H1 (cell line): ENCODE measurements around the gene MIA2. TPM values are rescaled to one million over a fixed set of nuclear protein-coding genes. Genes with fewer than 3 reads are reported as not detected.

Experiments
- ASH2L ChIP-seq: fragments of 200-600, 300-600 bp; sonication (generic); IDR thresholded peaks from one replicate; pipeline ENCODE4 v1.7.1; 2017; ENCODE audit warnings: low read length
- ATF2 ChIP-seq: IDR thresholded peaks from 2 replicates; pipeline ENCODE4 v1.6.1; 2012; ENCODE audit warnings: low read length, inconsistent platforms
- BACH1 ChIP-seq: IDR thresholded peaks from 2 replicates; pipeline ENCODE4 v1.6.1; 2012; ENCODE audit warnings: low read length, improper control_type of control experiment
- CBX8 ChIP-seq: fragments of 300-800, 300-1000 bp; sonication (generic); IDR thresholded peaks from 2 replicates; pipeline ENCODE4 v1.7.1; 2016; ENCODE audit warnings: low read depth, low read length, borderline replicate concordance
- CTCF ChIP-seq, 3 experiments: IDR thresholded peaks; 1 replicate in 2 of 3; 2 replicates in 1 of 3; pipeline versions ENCODE4 v1.5.1 to v1.6.1; 2011; ENCODE audit warnings: low read length in 3 of 3, mild to moderate bottlenecking in 3 of 3, inconsistent platforms in 2 of 3, low read depth in 1 of 3, moderate library complexity in 1 of 3; ENCODE audit not compliant: insufficient read depth in 1 of 3; ENCODE audit errors: control extremely low read depth in 1 of 3
- EGR1 ChIP-seq: IDR thresholded peaks from 2 replicates; pipeline ENCODE4 v1.6.1; 2011; ENCODE audit warnings: low read depth, low read length, borderline replicate concordance
- EP300 ChIP-seq, 2 experiments: IDR thresholded peaks; 1 replicate in 1 of 2; 2 replicates in 1 of 2; pipeline ENCODE4 v1.6.1; 2011 to 2012; ENCODE audit warnings: low read depth in 2 of 2, low read length in 2 of 2, mild to moderate bottlenecking in 2 of 2, borderline replicate concordance in 1 of 2, inconsistent platforms in 1 of 2, moderate library complexity in 1 of 2
- EZH2 ChIP-seq: fragments of 200-600 bp; sonication (generic); IDR thresholded peaks from 2 replicates; pipeline ENCODE4 v1.7.1; 2012; ENCODE audit warnings: low read depth, mild to moderate bottlenecking, moderate library complexity, low read length, inconsistent platforms; ENCODE audit not compliant: severe bottlenecking
- GTF2F1 ChIP-seq: IDR thresholded peaks from 2 replicates; pipeline ENCODE4 v1.6.1; 2012; ENCODE audit warnings: low read depth, low read length, improper control_type of control experiment, borderline replicate concordance
- HDAC2 ChIP-seq, 2 experiments: fragments of 300-600 bp in 1 of 2; sonication (generic) in 1 of 2; IDR thresholded peaks; 2 replicates each; pipeline ENCODE4 v1.6.1; 2011 to 2012; ENCODE audit warnings: low read depth in 2 of 2, low read length in 2 of 2, mild to moderate bottlenecking in 2 of 2, moderate library complexity in 2 of 2, borderline replicate concordance in 1 of 2, inconsistent platforms in 1 of 2
- JUND ChIP-seq: IDR thresholded peaks from 2 replicates; pipeline ENCODE4 v1.6.1; 2011; ENCODE audit warnings: mild to moderate bottlenecking, improper control_type of control experiment, low read length
- KDM1A ChIP-seq: fragments of 200-600, 300-600 bp; sonication (generic); IDR thresholded peaks from 2 replicates; pipeline ENCODE4 v1.7.1; 2016; ENCODE audit warnings: mild to moderate bottlenecking, low read length, borderline replicate concordance
- KDM4A ChIP-seq: IDR thresholded peaks from one replicate; pipeline ENCODE4 v1.7.1; 2012; ENCODE audit warnings: low read depth, mild to moderate bottlenecking, moderate library complexity, low read length, inconsistent platforms; ENCODE audit not compliant: severe bottlenecking
- NANOG ChIP-seq: IDR thresholded peaks from 2 replicates; pipeline ENCODE4 v1.6.1; 2011; ENCODE audit warnings: low read length, low read depth, mild to moderate bottlenecking, inconsistent platforms; ENCODE audit not compliant: insufficient read depth, poor library complexity, severe bottlenecking
- NRF1 ChIP-seq: IDR thresholded peaks from 2 replicates; pipeline ENCODE4 v1.6.1; 2011; ENCODE audit warnings: mild to moderate bottlenecking, low read depth, low read length, improper control_type of control experiment
- SIX5 ChIP-seq: IDR thresholded peaks from 2 replicates; pipeline ENCODE4 v1.6.1; 2011; ENCODE audit warnings: mild to moderate bottlenecking, low read depth, low read length
- TAF7 ChIP-seq: optimal IDR thresholded peaks from 2 replicates; pipeline ENCODE3; 2011; ENCODE audit warnings: low read depth, mild to moderate bottlenecking, inconsistent platforms, low read length, moderate library complexity, borderline replicate concordance
- USF2 ChIP-seq: IDR thresholded peaks from 2 replicates; pipeline ENCODE4 v1.6.1; 2011; ENCODE audit warnings: low read length, improper control_type of control experiment
- YY1 ChIP-seq: IDR thresholded peaks from 2 replicates; pipeline ENCODE4 v1.6.1; 2011; ENCODE audit warnings: low read depth, mild to moderate bottlenecking, low read length
- ZNF274 ChIP-seq: IDR thresholded peaks from 2 replicates; pipeline ENCODE4 v1.7.0; 2012; ENCODE audit warnings: low read length, borderline replicate concordance; ENCODE audit errors: extremely low read depth
- polyA plus RNA-seq, 7 experiments: library from polyadenylated mRNA; depleted of rRNA in 3 of 7; stranded (reverse) in 5 of 7; unstranded in 2 of 7; fragments of >200 nt in 5 of 7; fragments of 200-250 nt in 2 of 7; gene quantifications; 1 replicate in 5 of 7; 2 replicates in 1 of 7; 4 replicates in 1 of 7; pipeline versions ENCODE4 v1.2.1 to v1.2.3, GENCODE V29; 2011 to 2013; ENCODE audit warnings: missing spikeins in 2 of 7, mixed read lengths in 2 of 7
- total RNA-seq: library from RNA; stranded (reverse); fragmentation: NEBNext Ultra II Directional; extraction: Animal tissue kit (Norgen Biotek cat#: 25700); gene quantifications from 2 replicates; pipeline ENCODE4 v1.2.1, GENCODE V29; 2021

Gene MIA2
- total and polyA plus RNA-seq, 2 of the 8 experiments (the other 6 are each of a cell fraction or from before 2014, with no cell fraction given): 10.1 to 15.0 TPM

- TF ChIP-seq KDM1A: peak; percentile 61; the same call in 1 of the 2 replicates
- TF ChIP-seq CTCF (IDR thresholded peaks at IDR 0.05; ENCODE audit: control extremely low read depth in 1 of 3, insufficient read depth in 1 of 3, low read depth in 1 of 3, low read length in 3 of 3): no peak
- TF ChIP-seq NANOG: no peak
- TF ChIP-seq USF2: no peak
- TF ChIP-seq KDM4A: no peak
- TF ChIP-seq EGR1: no peak
- no peak for TF ChIP-seq YY1
- TF ChIP-seq TAF7: no peak
- TF ChIP-seq JUND: no peak
- TF ChIP-seq ATF2: no peak
- no peak for TF ChIP-seq CBX8
- no peak for TF ChIP-seq EZH2
- no peak for TF ChIP-seq BACH1
- no peak for TF ChIP-seq ASH2L
- TF ChIP-seq GTF2F1: no peak
- no peak for TF ChIP-seq EP300 (IDR thresholded peaks at IDR 0.05; ENCODE audit: borderline replicate concordance in 1 of 2, low read depth in 2 of 2, low read length in 2 of 2)
- TF ChIP-seq NRF1: no peak
- peak in 1 of 2 experiments; percentile 93; a peak in 1 of 4 replicates for TF ChIP-seq HDAC2 (IDR thresholded peaks at IDR 0.05; ENCODE audit: borderline replicate concordance in 1 of 2, low read depth in 2 of 2, low read length in 2 of 2)
- TF ChIP-seq ZNF274: no peak
- TF ChIP-seq SIX5: no peak
These were observed 33.9 kb downstream of the MIA2 start (continued) for GRCh38 chr14:39267608-39268005.
